ENCODE data around the gene ARSA.

ARSA gene

GRCh38 chr22:50603511-50604255 lies 24.3 kb downstream of the ARSA start:
- Histone ChIP-seq H3K27me3 (ENCODE audit: control insufficient read depth, insufficient read depth, low read length) (peaks cover 34% of the 10 kb centered on the region), H3K4me3 (ENCODE audit: low read length) (no peak overlapping the region)

DNA sequence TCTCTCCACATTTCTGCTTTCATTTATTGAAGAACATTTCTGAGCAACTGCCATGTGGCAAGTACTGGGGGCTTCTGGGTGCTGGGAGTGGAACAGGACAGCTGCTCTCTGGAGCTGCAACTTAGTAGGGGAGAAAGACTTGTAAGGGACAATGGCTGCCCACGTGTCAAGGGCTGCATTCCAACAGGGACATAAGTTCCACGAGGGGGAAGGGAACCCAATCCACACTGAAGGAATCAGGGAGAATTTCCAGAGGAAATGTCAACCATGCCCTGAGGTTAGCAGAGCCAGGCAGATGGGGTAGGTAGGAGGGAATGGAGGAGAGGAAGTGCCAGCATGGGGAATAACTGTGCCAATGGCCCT lies 25.6 kb downstream of the ARSA start:
- Histone ChIP-seq H3K27me3 (ENCODE audit: control insufficient read depth, insufficient read depth, low read length) (peaks cover 32% of the 10 kb centered on the region), H3K9ac (ENCODE audit: low read length) (no peak overlapping the region), H3K4me3 (ENCODE audit: low read length) (no peak overlapping the region), H3K4me1 (ENCODE audit: control insufficient read depth, insufficient read depth, low read length) (no peaks in the 10 kb centered on the region), H3K36me3 (ENCODE audit: control insufficient read depth, insufficient read depth, low read length) (no peaks in the 10 kb centered on the region), H3K27ac (ENCODE audit: low read depth, low read length) (no peak overlapping the region)

More at GRCh38 chr22:50603511-50604255, 24.3 kb downstream of the ARSA start:
- Histone ChIP-seq H3K36me3 (ENCODE audit: control insufficient read depth, insufficient read depth, low read length) (no peaks in the 10 kb centered on the region), H3K9ac (ENCODE audit: low read length) (no peak overlapping the region), H3K27ac (ENCODE audit: low read depth, low read length) (no peak overlapping the region), H3K4me1 (ENCODE audit: control insufficient read depth, insufficient read depth, low read length) (no peaks in the 10 kb centered on the region)

GRCh38 chr22:50601669-50602337 lies 26.1 kb downstream of the ARSA start:
- Histone ChIP-seq H3K27me3 (ENCODE audit: control insufficient read depth, insufficient read depth, low read length) (peaks cover 28% of the 10 kb centered on the region), H3K4me1 (ENCODE audit: control insufficient read depth, insufficient read depth, low read length) (no peaks in the 10 kb centered on the region), H3K27ac (ENCODE audit: low read depth, low read length) (no peak overlapping the region), H3K9ac (ENCODE audit: low read length) (no peak overlapping the region), H3K36me3 (ENCODE audit: control insufficient read depth, insufficient read depth, low read length) (no peaks in the 10 kb centered on the region), H3K4me3 (ENCODE audit: low read length) (no peak overlapping the region)

DNA sequence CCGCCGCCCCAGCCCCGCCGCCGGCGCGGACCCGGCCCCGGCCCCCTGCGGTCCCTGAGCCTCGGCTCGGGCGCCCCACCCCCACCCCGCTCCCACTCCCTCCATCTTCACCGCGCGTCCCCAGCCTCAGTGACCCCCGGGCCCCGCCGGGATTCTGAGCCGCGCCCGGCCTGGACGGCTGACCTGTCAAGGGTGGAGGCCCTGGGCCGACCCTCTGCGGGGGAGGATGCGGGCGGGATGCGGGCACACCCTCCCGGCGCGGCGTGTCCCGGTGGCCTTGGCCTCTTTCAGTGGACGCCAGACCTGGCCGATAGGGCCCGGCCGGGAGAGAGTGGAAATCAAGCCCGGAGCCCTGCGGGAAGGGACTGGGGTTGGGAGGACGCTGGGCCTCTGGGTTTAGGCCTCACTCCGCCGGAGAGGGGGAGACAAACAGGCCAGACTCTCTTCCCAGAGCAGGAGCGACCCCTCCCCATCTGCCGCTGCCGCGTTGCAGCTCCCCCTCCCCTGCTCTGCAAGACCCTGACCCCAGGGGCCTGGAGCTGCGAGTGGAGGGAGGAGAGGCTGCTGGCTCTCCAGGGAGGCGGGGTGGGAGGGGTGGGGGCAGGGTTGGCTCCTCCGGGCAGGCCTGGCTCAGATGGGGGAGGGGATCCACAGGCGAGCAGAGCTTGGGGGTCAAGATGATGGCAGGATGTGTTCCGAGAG lies 26.8 kb downstream of the ARSA start:
- no peak overlapping the region for H3K27ac ChIP-seq (ENCODE audit: low read depth, low read length)
- no peak overlapping the region for H3K9ac ChIP-seq (ENCODE audit: low read length)
- H3K4me3 ChIP-seq (ENCODE audit: low read length): no peak overlapping the region
- peaks cover 28% of the 10 kb centered on the region for H3K27me3 ChIP-seq (ENCODE audit: control insufficient read depth, insufficient read depth, low read length)
- no peaks in the 10 kb centered on the region for H3K36me3 ChIP-seq (ENCODE audit: control insufficient read depth, insufficient read depth, low read length)
- no peaks in the 10 kb centered on the region for H3K4me1 ChIP-seq (ENCODE audit: control insufficient read depth, insufficient read depth, low read length)

DNA sequence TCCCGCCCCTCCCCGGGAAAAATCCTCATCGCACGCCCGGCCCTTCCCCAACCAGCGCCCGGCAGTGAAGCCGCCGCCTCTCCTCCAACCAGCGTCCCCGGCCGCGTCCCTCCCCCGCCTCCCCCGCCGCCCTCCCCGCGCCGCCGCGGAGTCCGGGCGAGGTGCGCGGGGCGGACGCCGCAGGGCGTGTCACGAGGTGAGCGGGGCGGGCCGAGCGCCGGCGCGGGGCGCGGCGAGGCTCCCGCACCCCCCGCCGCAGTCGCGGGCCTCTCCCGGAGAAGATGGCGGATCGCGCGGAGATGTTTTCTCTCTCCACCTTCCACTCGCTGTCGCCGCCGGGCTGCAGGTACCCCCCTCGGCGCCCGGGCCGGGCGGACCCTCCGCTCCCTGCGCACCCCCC lies 27.4 kb downstream of the ARSA start, which contains the start of gene MAPK8IP2:
Gene MAPK8IP2 (plus strand): TSS at position 256 of the 400 bp plus-strand sequence. CDS start 26 bp downstream, at position 282.
- Histone ChIP-seq H3K27me3 (ENCODE audit: control insufficient read depth, insufficient read depth, low read length) (peaks cover 27% of the 10 kb centered on the region), H3K27ac (ENCODE audit: low read depth, low read length) (no peak within 1 kb of the TSS), H3K4me3 (ENCODE audit: low read length) (peak within 1 kb of the TSS; percentile 2), H3K9ac (ENCODE audit: low read length) (no peak within 1 kb of the TSS), H3K4me1 (ENCODE audit: control insufficient read depth, insufficient read depth, low read length) (no peaks in the 10 kb centered on the region), H3K36me3 (ENCODE audit: control insufficient read depth, insufficient read depth, low read length) (no peaks in the 10 kb centered on the region)

DNA sequence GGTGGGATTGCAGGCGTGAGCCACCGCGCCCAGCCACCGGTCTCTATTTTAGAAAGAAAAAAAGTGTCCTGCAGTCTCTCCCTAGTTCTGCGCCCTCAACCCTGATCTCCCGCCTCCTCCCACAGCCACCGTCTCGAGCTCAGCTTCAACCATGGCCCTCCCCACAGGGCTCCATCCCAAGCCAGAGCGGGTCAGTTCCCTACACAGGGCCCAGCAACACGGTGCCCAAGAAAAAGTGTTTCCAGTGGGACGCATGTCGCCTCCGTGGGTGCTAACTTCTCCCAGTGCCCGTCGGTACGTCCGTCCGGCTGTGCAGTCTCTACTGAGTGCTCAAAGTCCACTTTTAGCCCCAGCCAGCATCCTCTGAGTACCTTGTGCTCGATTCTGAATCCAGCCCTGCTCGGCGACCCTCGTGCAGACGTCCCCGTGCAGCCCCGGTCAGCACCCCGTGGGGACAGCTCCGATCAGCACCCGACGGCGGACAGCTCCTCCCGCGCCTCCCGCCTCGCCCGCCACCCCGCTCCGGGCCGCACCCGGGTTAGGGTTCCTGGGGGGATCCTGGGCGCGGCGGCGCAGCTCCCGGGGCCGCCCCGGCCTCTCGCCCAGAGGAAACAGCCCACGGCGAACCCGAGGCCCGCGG lies 28.0 kb downstream of the ARSA start:
- peak overlapping the region; percentile 2 for H3K4me3 ChIP-seq (ENCODE audit: low read length)
- no peaks in the 10 kb centered on the region for H3K4me1 ChIP-seq (ENCODE audit: control insufficient read depth, insufficient read depth, low read length)
- no peak overlapping the region for H3K9ac ChIP-seq (ENCODE audit: low read length)
- no peak overlapping the region for H3K27ac ChIP-seq (ENCODE audit: low read depth, low read length)
- H3K27me3 ChIP-seq (ENCODE audit: control insufficient read depth, insufficient read depth, low read length): peaks cover 22% of the 10 kb centered on the region
- no peaks in the 10 kb centered on the region for H3K36me3 ChIP-seq (ENCODE audit: control insufficient read depth, insufficient read depth, low read length)

- Histone ChIP-seq H3K27ac (ENCODE audit: low read depth, low read length) (no peak overlapping the region), H3K36me3 (ENCODE audit: control insufficient read depth, insufficient read depth, low read length) (no peaks in the 10 kb centered on the region), H3K9ac (ENCODE audit: low read length) (no peak overlapping the region), H3K4me1 (ENCODE audit: control insufficient read depth, insufficient read depth, low read length) (no peaks in the 10 kb centered on the region), H3K27me3 (ENCODE audit: control insufficient read depth, insufficient read depth, low read length) (peaks cover 5% of the 10 kb centered on the region), H3K4me3 (ENCODE audit: low read length) (no peak overlapping the region)
Measured at GRCh38 chr22:50597097-50597496, 30.9 kb downstream of the ARSA start.

DNA sequence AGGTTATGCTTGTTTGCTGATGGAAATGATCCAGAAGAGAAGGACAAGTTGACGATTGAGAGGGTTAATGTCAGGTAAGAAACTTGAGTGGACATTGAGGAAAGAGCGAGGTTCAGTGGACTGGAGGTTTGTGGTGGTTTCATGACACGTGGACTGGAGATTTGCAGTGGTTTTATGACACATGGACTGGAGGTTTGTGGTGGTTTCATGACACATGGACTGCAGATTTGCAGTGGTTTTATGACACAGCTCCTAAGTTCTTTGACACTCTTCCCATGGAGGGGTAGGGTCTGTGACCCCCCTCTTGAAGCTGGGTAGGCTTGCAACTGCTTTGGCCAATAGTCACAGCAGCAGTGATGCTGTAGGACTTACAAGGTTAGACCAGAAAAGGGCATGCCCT lies 32.8 kb downstream of the ARSA start:
- Histone ChIP-seq H3K27ac (ENCODE audit: low read depth, low read length) (no peak overlapping the region), H3K36me3 (ENCODE audit: control insufficient read depth, insufficient read depth, low read length) (no peaks in the 10 kb centered on the region), H3K4me3 (ENCODE audit: low read length) (no peak overlapping the region), H3K9ac (ENCODE audit: low read length) (no peak overlapping the region), H3K4me1 (ENCODE audit: control insufficient read depth, insufficient read depth, low read length) (no peaks in the 10 kb centered on the region), H3K27me3 (ENCODE audit: control insufficient read depth, insufficient read depth, low read length) (no peaks in the 10 kb centered on the region)

GRCh38 chr22:50587407-50587806 lies 40.5 kb downstream of the ARSA start:
- H3K4me1 ChIP-seq (ENCODE audit: control insufficient read depth, insufficient read depth, low read length): peaks cover 6% of the 10 kb centered on the region
- no peak overlapping the region for H3K4me3 ChIP-seq (ENCODE audit: low read length)
- no peak overlapping the region for H3K27ac ChIP-seq (ENCODE audit: low read depth, low read length)
- H3K27me3 ChIP-seq (ENCODE audit: control insufficient read depth, insufficient read depth, low read length): no peaks in the 10 kb centered on the region
- H3K36me3 ChIP-seq (ENCODE audit: control insufficient read depth, insufficient read depth, low read length): no peaks in the 10 kb centered on the region
- H3K9ac ChIP-seq (ENCODE audit: low read length): no peak overlapping the region

DNA sequence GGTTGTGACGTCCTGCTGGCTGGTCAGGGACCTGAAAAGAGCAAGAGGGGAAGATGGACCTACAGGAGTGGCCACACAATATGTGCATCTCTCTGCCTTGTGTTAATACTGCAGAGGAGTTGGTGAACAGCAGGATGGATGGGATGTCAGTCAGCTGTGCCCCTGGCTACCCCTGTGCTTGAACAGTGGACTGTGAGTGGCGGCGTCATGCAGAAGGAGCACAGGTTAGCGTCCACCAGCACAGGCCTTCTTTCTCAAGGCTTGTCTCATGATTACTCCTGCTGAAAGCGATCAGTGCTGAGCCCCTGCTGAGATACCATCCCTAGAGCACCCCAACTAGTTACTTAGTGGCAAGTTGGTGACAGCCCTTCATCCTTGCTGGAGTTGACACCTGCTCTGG lies 41.5 kb downstream of the ARSA start:
- no peaks in the 10 kb centered on the region for H3K36me3 ChIP-seq (ENCODE audit: control insufficient read depth, insufficient read depth, low read length)
- peaks cover 6% of the 10 kb centered on the region for H3K4me1 ChIP-seq (ENCODE audit: control insufficient read depth, insufficient read depth, low read length)

GRCh38 chr22:50585781-50586180 lies 42.2 kb downstream of the ARSA start:
- Histone ChIP-seq H3K36me3 (ENCODE audit: control insufficient read depth, insufficient read depth, low read length) (no peaks in the 10 kb centered on the region), H3K27me3 (ENCODE audit: control insufficient read depth, insufficient read depth, low read length) (no peaks in the 10 kb centered on the region), H3K9ac (ENCODE audit: low read length) (no peak overlapping the region), H3K4me1 (ENCODE audit: control insufficient read depth, insufficient read depth, low read length) (peaks cover 6% of the 10 kb centered on the region), H3K27ac (ENCODE audit: low read depth, low read length) (no peak overlapping the region), H3K4me3 (ENCODE audit: low read length) (no peak overlapping the region)

More for the DNA sequence above, 41.5 kb downstream of the ARSA start:
- Histone ChIP-seq H3K27me3 (ENCODE audit: control insufficient read depth, insufficient read depth, low read length) (no peaks in the 10 kb centered on the region), H3K4me3 (ENCODE audit: low read length) (no peak overlapping the region), H3K9ac (ENCODE audit: low read length) (no peak overlapping the region), H3K27ac (ENCODE audit: low read depth, low read length) (no peak overlapping the region)

GRCh38 chr22:50585238-50585637 lies 42.7 kb downstream of the ARSA start:
- Histone ChIP-seq H3K9ac (ENCODE audit: low read length) (no peak overlapping the region), H3K4me1 (ENCODE audit: control insufficient read depth, insufficient read depth, low read length) (peaks cover 6% of the 10 kb centered on the region), H3K4me3 (ENCODE audit: low read length) (no peak overlapping the region), H3K27me3 (ENCODE audit: control insufficient read depth, insufficient read depth, low read length) (no peaks in the 10 kb centered on the region), H3K27ac (ENCODE audit: low read depth, low read length) (no peak overlapping the region), H3K36me3 (ENCODE audit: control insufficient read depth, insufficient read depth, low read length) (no peaks in the 10 kb centered on the region)
